ENCODE results near the gene COG7. TPM values are rescaled to one million over a fixed set of nuclear protein-coding genes. Genes with fewer than 3 reads are reported as not detected.

Gene COG7
- total and polyA plus RNA-seq, 11 donors: 7.8 to 16.8 (median 12.2) TPM

DNA sequence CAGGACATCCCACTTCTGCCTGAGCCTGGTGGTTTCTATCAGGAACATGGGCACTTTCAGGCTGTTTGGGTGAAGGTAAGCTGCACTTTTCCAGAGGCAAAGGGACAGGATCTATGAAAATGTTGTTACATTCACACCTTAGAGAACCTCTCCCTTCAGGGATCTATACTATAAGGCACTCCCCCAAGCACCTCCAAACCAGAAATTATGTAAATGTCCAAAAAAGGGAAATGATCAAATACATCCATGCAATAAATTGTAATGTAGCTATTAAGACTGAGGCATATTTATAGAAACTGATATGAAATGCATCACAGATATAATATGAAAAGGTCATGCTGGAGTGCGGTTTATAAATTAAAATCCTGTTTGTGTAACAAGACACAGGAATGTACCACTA is 23.3 kb upstream of the COG7 start:
- no peaks in the 10 kb centered on the region for H3K4me1 ChIP-seq
- H3K4me3 ChIP-seq: no peak overlapping the region
- ATAC-seq: no peak
- no peaks in the 10 kb centered on the region for H3K9me3 ChIP-seq
- 91 to 92% (median 92%) methylated on average over 1 of the region's 1 CpG for WGBS, 4 donors
- intact Hi-C loops (cut with DNase I): no loop called here
- no peak overlapping the region for H3K27ac ChIP-seq
- DNase-seq: no peak
- no peaks in the 10 kb centered on the region for H3K27me3 ChIP-seq
- TF ChIP-seq CTCF (IDR thresholded peaks at IDR 0.05): no peak
- no peak for TF ChIP-seq POLR2A (IDR thresholded peaks at IDR 0.05)
- peaks cover 2 to 100% (median 100%) of the 10 kb centered on the region in 9 donors for H3K36me3 ChIP-seq

- peaks cover 0 to 11% (median 0%) of the 10 kb centered on the region in 12 donors for H3K4me1 ChIP-seq
- DNase-seq (no peak), ATAC-seq (no peak)
- TF ChIP-seq CTCF (IDR thresholded peaks at IDR 0.05) (no peak), POLR2A (IDR thresholded peaks at IDR 0.05) (no peak)
- intact Hi-C loops (cut with DNase I): no loop called here
- no peaks in the 10 kb centered on the region for H3K9me3 ChIP-seq
- H3K27ac ChIP-seq: no peak overlapping the region
- WGBS, 4 donors: 59 to 81% (median 67%) methylated on average over 4 to 6 of the region's 6 CpGs
- H3K4me3 ChIP-seq: no peak overlapping the region
- H3K27me3 ChIP-seq: no peaks in the 10 kb centered on the region
- H3K36me3 ChIP-seq: peaks cover 0 to 99% (median 92%) of the 10 kb centered on the region in 9 donors
These were observed 16.8 kb upstream of the COG7 start for GRCh38 chr16:23469814-23470213.

GRCh38 chr16:23466162-23466885 is 13.3 kb upstream of the COG7 start:
- Histone ChIP-seq H3K4me3 (no peak overlapping the region), H3K4me1 (peaks cover 0 to 29% (median 6%) of the 10 kb centered on the region in 12 donors), H3K27me3 (no peaks in the 10 kb centered on the region), H3K36me3 (peaks cover 0 to 71% (median 58%) of the 10 kb centered on the region in 9 donors), H3K9me3 (no peaks in the 10 kb centered on the region), H3K27ac (peak overlapping the region in 1 of 12 donors; percentile 51)
- 71 to 82% (median 74%) methylated on average over 4 of the region's 4 CpGs for WGBS, 4 donors
- DNase-seq: peak in 1 of 5 donors; percentile 57
- intact Hi-C loops (cut with DNase I): no loop called here
- ATAC-seq: peak in 3 of 4 donors; percentile 16 to 67 (median 64)
- TF ChIP-seq POLR2A (IDR thresholded peaks at IDR 0.05): no peak
- TF ChIP-seq CTCF (IDR thresholded peaks at IDR 0.05): no peak

GRCh38 chr16:23465179-23465578 is 12.2 kb upstream of the COG7 start:
- intact Hi-C loops (cut with DNase I): no loop called here
- no peak overlapping the region for H3K4me3 ChIP-seq
- WGBS, 4 donors: 72 to 89% (median 85%) methylated on average over 2 of the region's 2 CpGs
- no peaks in the 10 kb centered on the region for H3K27me3 ChIP-seq
- no peak overlapping the region for H3K27ac ChIP-seq
- no peaks in the 10 kb centered on the region for H3K9me3 ChIP-seq
- DNase-seq (no peak), ATAC-seq (no peak)
- H3K4me1 ChIP-seq: peaks cover 0 to 29% (median 6%) of the 10 kb centered on the region in 12 donors
- H3K36me3 ChIP-seq: peaks cover 0 to 59% (median 51%) of the 10 kb centered on the region in 9 donors
- TF ChIP-seq CTCF (IDR thresholded peaks at IDR 0.05): no peak

Measured in heart left ventricle (tissue), 16 donors.